ENCODE data around the gene GRIK2.

GRCh38 chr6:101458826-101459225 lies 65.3 kb downstream of the GRIK2 start:
- no peak for TF ChIP-seq CTCF (IDR thresholded peaks at IDR 0.05)
- TF ChIP-seq ZFX (IDR thresholded peaks at IDR 0.05; ENCODE audit: borderline replicate concordance), result no peak
